Lower lobe of right lung (tissue), 2 donors: Measurements from ENCODE around the gene AMZ1. TPM values are rescaled to one million over a fixed set of nuclear protein-coding genes. Genes with fewer than 3 reads are reported as not detected.

Experiments
- ATAC-seq, 2 donors: fragments of 200-7000 bp; cut with Tn5 transposase; one replicate each; pipeline ENCODE4 v1.9.1; 2020 to 2022; ENCODE audit warnings: mild to moderate bottlenecking in 2 of 2, moderate library complexity in 2 of 2
- DNase-seq: peaks from one replicate; pipeline ENCODE4 v3.0.0-alpha.2; 2020
- H3K27ac ChIP-seq: fragments of 200-600 bp; one replicate; pipeline ENCODE4 v1.8.0; 2022
- H3K27me3 ChIP-seq: fragments of 200-600 bp; one replicate; pipeline ENCODE4 v1.8.0; 2022; ENCODE audit warnings: low read depth
- H3K36me3 ChIP-seq: fragments of 200-600 bp; one replicate; pipeline ENCODE4 v1.8.0; 2022; ENCODE audit warnings: mild to moderate bottlenecking
- H3K4me1 ChIP-seq: fragments of 200-600 bp; one replicate; pipeline ENCODE4 v1.8.0; 2022
- H3K4me3 ChIP-seq: fragments of 200-600 bp; one replicate; pipeline ENCODE4 v1.8.0; 2022; ENCODE audit warnings: mild to moderate bottlenecking
- H3K9me3 ChIP-seq: fragments of 200-600 bp; one replicate; pipeline ENCODE4 v1.8.0; 2022
- intact Hi-C: fragments of 100-400 bp; cut with DNase I; formaldehyde crosslinking; loops from one replicate; pipeline ENCODE4 v1.11.0; 2022
- total RNA-seq: library from RNA; stranded (reverse); fragmentation: NEBNext Ultra II Directional; extraction: Animal tissue kit (Norgen Biotek cat#: 25700); gene quantifications from one replicate; pipeline ENCODE4 v1.2.1, GENCODE V29; 2021
- TF ChIP-seq, protein P1 (sequence below): fragments of 200-600 bp; IDR thresholded peaks from one replicate; pipeline ENCODE4 v1.8.0; 2022; ENCODE audit warnings: antibody characterized with exemption, mild to moderate bottlenecking
- donor health status: DM: no; HTN: yes; CAD: no; lungs with severe emphysema.

The AMZ1 gene
- total RNA-seq, 1 donor from 2014 or later, result 0.47 TPM

DNA sequence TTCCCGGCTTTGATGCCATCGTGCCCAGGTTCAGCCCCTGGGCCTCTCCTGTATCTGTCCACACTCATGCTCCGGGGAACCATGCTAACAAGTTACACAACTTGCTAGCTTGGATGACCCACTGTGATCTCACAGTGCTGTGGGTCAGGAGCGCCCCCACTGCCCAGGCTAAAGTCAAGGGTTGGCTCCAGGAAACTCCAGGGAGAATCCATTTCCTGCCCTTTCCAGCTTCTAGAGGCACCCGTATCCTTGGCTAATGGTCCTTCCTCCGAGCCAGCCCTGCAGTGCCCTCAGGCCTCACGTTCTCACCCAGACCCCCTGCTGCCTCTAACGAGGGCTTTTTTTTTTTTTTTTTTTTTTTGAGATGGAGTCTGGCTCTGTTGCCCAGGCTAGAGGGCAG is 19.5 kb downstream of the AMZ1 start:
- no peak for DNase-seq
- no peaks in the 10 kb centered on the region for H3K27me3 ChIP-seq
- no peaks in the 10 kb centered on the region for H3K36me3 ChIP-seq
- H3K4me3 ChIP-seq, result no peak overlapping the region
- ATAC-seq, result no peak
- no peaks in the 10 kb centered on the region for H3K9me3 ChIP-seq
- TF ChIP-seq, protein P1, sequence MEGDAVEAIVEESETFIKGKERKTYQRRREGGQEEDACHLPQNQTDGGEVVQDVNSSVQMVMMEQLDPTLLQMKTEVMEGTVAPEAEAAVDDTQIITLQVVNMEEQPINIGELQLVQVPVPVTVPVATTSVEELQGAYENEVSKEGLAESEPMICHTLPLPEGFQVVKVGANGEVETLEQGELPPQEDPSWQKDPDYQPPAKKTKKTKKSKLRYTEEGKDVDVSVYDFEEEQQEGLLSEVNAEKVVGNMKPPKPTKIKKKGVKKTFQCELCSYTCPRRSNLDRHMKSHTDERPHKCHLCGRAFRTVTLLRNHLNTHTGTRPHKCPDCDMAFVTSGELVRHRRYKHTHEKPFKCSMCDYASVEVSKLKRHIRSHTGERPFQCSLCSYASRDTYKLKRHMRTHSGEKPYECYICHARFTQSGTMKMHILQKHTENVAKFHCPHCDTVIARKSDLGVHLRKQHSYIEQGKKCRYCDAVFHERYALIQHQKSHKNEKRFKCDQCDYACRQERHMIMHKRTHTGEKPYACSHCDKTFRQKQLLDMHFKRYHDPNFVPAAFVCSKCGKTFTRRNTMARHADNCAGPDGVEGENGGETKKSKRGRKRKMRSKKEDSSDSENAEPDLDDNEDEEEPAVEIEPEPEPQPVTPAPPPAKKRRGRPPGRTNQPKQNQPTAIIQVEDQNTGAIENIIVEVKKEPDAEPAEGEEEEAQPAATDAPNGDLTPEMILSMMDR, result no peak
- intact Hi-C loops, result no loop called here
- H3K4me1 ChIP-seq, result peaks cover 24% of the 10 kb centered on the region
- H3K27ac ChIP-seq, result no peak overlapping the region

DNA sequence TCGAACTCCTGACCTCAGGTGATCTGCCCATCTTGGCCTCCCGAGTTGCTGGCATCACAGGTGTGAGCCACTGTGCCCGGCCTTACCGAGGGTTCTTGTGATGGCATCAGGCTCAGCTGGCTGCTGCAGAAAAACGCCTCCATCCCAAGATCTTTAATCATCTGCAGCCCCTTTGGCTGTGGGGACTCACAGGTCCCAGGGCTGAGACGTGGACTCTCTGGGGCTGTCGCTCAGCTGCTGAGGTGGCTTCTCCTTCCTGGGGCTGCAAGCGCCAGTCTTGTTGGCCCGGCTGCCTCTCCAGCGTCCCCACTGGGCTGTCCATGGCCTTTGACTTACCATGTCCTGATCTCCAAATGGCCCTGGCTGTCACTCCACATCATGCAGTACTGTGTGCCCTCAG is 20.0 kb downstream of the AMZ1 start:
- no peak for DNase-seq
- ATAC-seq, result no peak

DNA sequence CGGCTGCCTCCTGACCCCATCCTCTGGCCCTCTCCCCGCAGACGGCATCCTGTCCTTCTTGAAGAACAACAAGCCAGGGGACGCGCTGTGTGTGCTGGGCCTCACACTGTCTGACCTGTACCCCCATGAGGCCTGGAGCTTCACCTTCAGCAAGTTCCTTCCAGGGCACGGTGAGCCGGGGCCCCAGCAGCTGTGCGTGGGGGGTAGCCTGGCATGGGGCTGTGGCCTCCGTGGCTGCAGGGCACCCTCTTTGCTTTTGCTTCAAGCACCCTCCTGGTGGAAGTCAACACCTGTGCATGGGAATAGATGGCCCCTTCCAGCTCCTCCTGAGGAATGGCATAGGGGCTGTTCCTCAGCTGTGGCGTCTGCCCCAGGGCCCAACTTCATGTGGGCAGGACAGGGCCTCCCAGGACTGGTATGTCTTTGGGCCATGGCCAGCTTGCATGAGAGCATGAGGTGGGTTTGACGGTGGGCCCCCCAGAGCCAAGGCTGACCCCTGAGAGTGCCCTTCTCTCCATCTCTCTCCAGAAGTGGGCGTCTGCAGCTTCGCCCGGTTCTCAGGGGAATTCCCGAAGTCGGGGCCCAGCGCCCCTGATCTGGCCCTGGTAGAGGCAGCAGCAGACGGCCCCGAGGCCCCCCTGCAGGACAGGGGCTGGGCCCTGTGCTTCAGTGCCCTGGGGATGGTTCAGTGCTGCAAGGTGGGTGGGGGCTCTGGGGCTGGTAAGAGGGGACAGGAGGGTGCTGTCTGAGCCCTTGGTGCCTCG is 20.7 kb downstream of the AMZ1 start:
- Histone ChIP-seq H3K9me3 (no peaks in the 10 kb centered on the region), H3K4me3 (no peak overlapping the region), H3K36me3 (no peaks in the 10 kb centered on the region), H3K27ac (no peak overlapping the region), H3K27me3 (no peaks in the 10 kb centered on the region), H3K4me1 (peaks cover 32% of the 10 kb centered on the region)
- ATAC-seq (no peak), DNase-seq (no peak)
- intact Hi-C loops, result no loop called here
- TF ChIP-seq, protein P1, result no peak

More for the DNA sequence above, 20.0 kb downstream of the AMZ1 start:
- TF ChIP-seq, protein P1, result no peak
- no peaks in the 10 kb centered on the region for H3K36me3 ChIP-seq
- no peaks in the 10 kb centered on the region for H3K27me3 ChIP-seq
- no peak overlapping the region for H3K4me3 ChIP-seq
- H3K9me3 ChIP-seq, result no peaks in the 10 kb centered on the region
- peaks cover 29% of the 10 kb centered on the region for H3K4me1 ChIP-seq
- intact Hi-C loops, result no loop called here
- H3K27ac ChIP-seq, result no peak overlapping the region

DNA sequence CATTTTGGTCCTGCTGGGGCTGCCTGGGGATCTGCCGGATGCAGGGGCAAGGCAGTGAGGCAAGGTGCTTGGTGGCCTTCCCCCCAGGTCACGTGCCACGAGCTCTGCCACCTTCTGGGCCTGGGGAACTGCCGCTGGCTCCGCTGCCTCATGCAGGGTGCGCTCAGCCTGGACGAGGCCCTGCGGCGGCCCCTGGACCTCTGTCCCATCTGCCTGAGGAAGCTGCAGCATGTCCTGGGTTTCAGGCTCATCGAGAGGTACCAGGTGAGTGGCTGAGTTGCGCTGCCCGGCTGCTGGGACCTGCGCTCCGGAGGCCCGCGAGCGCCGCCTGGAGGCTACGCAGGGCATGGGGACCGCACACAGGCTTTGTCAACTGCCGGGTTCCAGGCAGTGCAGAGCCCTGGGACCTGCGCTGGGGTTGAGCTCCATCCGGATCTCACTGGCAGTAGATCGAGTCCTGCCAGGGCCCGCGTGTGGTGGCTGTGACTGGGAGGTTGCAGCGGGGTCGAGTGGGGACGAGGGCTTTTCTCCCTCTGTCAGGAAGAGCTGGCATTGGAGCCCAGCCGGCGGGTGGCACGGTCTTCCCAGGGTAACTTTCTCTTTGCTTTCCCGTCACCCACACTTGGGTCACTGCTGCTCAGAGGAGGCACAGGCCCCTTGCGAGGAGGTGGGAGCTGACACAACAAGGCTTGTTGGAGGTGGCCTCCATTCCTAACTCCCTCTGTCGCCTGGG is 21.7 kb downstream of the AMZ1 start:
- Histone ChIP-seq H3K27ac (no peak overlapping the region), H3K9me3 (no peaks in the 10 kb centered on the region), H3K27me3 (no peaks in the 10 kb centered on the region), H3K4me3 (peak overlapping the region; percentile 26), H3K4me1 (peaks cover 35% of the 10 kb centered on the region), H3K36me3 (no peaks in the 10 kb centered on the region)
- DNase-seq (peak; percentile 84), ATAC-seq (peak; percentile 83)
- TF ChIP-seq, protein P1, result peak; percentile 91
- intact Hi-C loops, result no loop called here

DNA sequence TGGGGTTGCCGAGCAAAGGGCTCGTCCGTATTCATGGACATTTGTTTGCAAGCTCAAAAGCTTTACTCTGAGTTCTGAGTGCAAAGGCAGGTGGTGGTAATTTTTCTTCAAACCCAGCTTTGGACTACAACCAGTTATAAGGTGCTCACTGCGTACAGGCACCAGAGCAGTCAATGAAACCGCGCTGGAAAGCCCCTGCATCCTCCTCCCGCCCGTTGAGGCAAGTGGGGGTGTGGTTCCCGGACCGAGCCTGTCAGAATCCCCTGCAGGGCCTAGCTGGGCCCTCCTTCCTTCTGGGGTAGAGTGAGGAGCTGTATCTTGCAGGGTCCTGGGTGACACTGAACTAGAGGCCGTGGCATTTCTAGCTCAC is 22.3 kb downstream of the AMZ1 start:
- H3K27ac ChIP-seq, result no peak overlapping the region
- no peaks in the 10 kb centered on the region for H3K36me3 ChIP-seq

More for the DNA sequence above, 22.3 kb downstream of the AMZ1 start:
- TF ChIP-seq, protein P1, result no peak
- intact Hi-C loops, result no loop called here
- DNase-seq (no peak), ATAC-seq (no peak)
- Histone ChIP-seq H3K4me3 (peak overlapping the region; percentile 26), H3K4me1 (peaks cover 40% of the 10 kb centered on the region), H3K9me3 (no peaks in the 10 kb centered on the region), H3K27me3 (no peaks in the 10 kb centered on the region)
